Parathyroid adenoma (tissue), 2 donors: Measurements from ENCODE around the gene WDR4.
"Not testable (repeated sequence)": the region's sequence is repeated elsewhere in the genome, so short reads cannot be mapped to it uniquely, and the experiment has no call there.

Source experiments
- H2AFZ ChIP-seq: fragments of 300-600 bp; sonication (generic); one replicate; pipeline ENCODE4 v1.7.0; 2017; ENCODE audit warnings: antibody characterized with exemption, mild to moderate bottlenecking
- H3K27ac ChIP-seq: fragments of 300-600 bp; sonication (generic); one replicate; pipeline ENCODE4 v1.7.0; 2017
- H3K27me3 ChIP-seq: fragments of 300-600 bp; sonication (generic); one replicate; pipeline ENCODE4 v1.7.0; 2017; ENCODE audit warnings: low read length; ENCODE audit not compliant: control insufficient read depth, insufficient read depth
- H3K36me3 ChIP-seq: fragments of 300-600 bp; sonication (generic); one replicate; pipeline ENCODE4 v1.7.0; 2017; ENCODE audit warnings: low read length; ENCODE audit not compliant: control insufficient read depth, insufficient read depth
- H3K4me1 ChIP-seq: fragments of 300-600 bp; sonication (generic); one replicate; pipeline ENCODE4 v1.7.0; 2017; ENCODE audit warnings: control low read depth
- H3K4me2 ChIP-seq: fragments of 300-600 bp; sonication (generic); one replicate; pipeline ENCODE4 v1.7.0; 2017; ENCODE audit warnings: low read length
- H3K4me3 ChIP-seq: fragments of 300-600 bp; sonication (generic); one replicate; pipeline ENCODE4 v1.7.0; 2017; ENCODE audit warnings: low read depth, low read length
- H3K79me2 ChIP-seq: fragments of 300-600 bp; sonication (generic); one replicate; pipeline ENCODE4 v1.7.0; 2017; ENCODE audit warnings: control low read depth
- H3K9ac ChIP-seq: fragments of 300-600 bp; sonication (generic); one replicate; pipeline ENCODE4 v1.7.0; 2017; ENCODE audit warnings: mild to moderate bottlenecking
- H3K9me3 ChIP-seq: fragments of 300-600 bp; sonication (generic); one replicate; pipeline ENCODE4 v1.7.0; 2017; ENCODE audit warnings: low read length; ENCODE audit not compliant: control insufficient read depth
- CTCF ChIP-seq: fragments of 300-600 bp; sonication (generic); IDR thresholded peaks from one replicate; pipeline ENCODE4 v1.7.0; 2017; ENCODE audit warnings: antibody characterized with exemption, mild to moderate bottlenecking
- donor health status: primary hyperparathyroidism.

Gene WDR4

GRCh38 chr21:42878678-42878992 lies 704 bp downstream of the WDR4 start:
- H3K79me2 ChIP-seq, result no peaks in the 10 kb centered on the region
- no peak overlapping the region for H3K9ac ChIP-seq
- H3K4me1 ChIP-seq, result no peaks in the 10 kb centered on the region
- no peaks in the 10 kb centered on the region for H3K27me3 ChIP-seq
- H3K4me2 ChIP-seq, result peak overlapping the region; percentile 72
- peak overlapping the region; percentile 94 for H2AFZ ChIP-seq
- H3K36me3 ChIP-seq, result no peaks in the 10 kb centered on the region
- no peak for TF ChIP-seq CTCF
- no peaks in the 10 kb centered on the region for H3K9me3 ChIP-seq
- H3K27ac ChIP-seq, result peak overlapping the region; percentile 79
- peak overlapping the region; percentile 83 for H3K4me3 ChIP-seq

GRCh38 chr21:42875811-42876210 lies 3.5 kb downstream of the WDR4 start:
- not testable (repeated sequence) for H3K36me3 ChIP-seq, H3K9me3 ChIP-seq, H3K27me3 ChIP-seq, H3K4me3 ChIP-seq, H3K79me2 ChIP-seq, H3K4me2 ChIP-seq, H3K9ac ChIP-seq, H3K4me1 ChIP-seq, H2AFZ ChIP-seq, H3K27ac ChIP-seq

- Histone ChIP-seq H3K36me3 (no peaks in the 10 kb centered on the region), H3K4me2 (no peak overlapping the region), H3K79me2 (no peaks in the 10 kb centered on the region), H3K4me3 (no peak overlapping the region), H3K9me3 (no peaks in the 10 kb centered on the region), H2AFZ (no peak overlapping the region), H3K27me3 (no peaks in the 10 kb centered on the region), H3K27ac (no peak overlapping the region), H3K4me1 (no peaks in the 10 kb centered on the region), H3K9ac (no peak overlapping the region)
- no peak for TF ChIP-seq CTCF
Observed at GRCh38 chr21:42873096-42873495, 6.2 kb downstream of the WDR4 start.

GRCh38 chr21:42868196-42868595 lies 11.1 kb downstream of the WDR4 start:
- H3K79me2 ChIP-seq, result no peaks in the 10 kb centered on the region

GRCh38 chr21:42865776-42866160 lies 13.6 kb downstream of the WDR4 start:
- H3K27me3 ChIP-seq, result no peaks in the 10 kb centered on the region
- H3K27ac ChIP-seq, result no peak overlapping the region
- no peaks in the 10 kb centered on the region for H3K79me2 ChIP-seq
- no peak overlapping the region for H2AFZ ChIP-seq
- H3K4me1 ChIP-seq, result no peaks in the 10 kb centered on the region
- H3K9me3 ChIP-seq, result no peaks in the 10 kb centered on the region
- H3K4me2 ChIP-seq, result no peak overlapping the region
- no peak overlapping the region for H3K4me3 ChIP-seq
- TF ChIP-seq CTCF, result no peak
- H3K36me3 ChIP-seq, result no peaks in the 10 kb centered on the region
- no peak overlapping the region for H3K9ac ChIP-seq

More at GRCh38 chr21:42868196-42868595, 11.1 kb downstream of the WDR4 start:
- no peak overlapping the region for H2AFZ ChIP-seq
- no peaks in the 10 kb centered on the region for H3K9me3 ChIP-seq
- no peaks in the 10 kb centered on the region for H3K36me3 ChIP-seq
- no peak overlapping the region for H3K9ac ChIP-seq
- H3K4me2 ChIP-seq, result no peak overlapping the region
- no peaks in the 10 kb centered on the region for H3K4me1 ChIP-seq
- H3K4me3 ChIP-seq, result no peak overlapping the region
- TF ChIP-seq CTCF, result no peak
- no peak overlapping the region for H3K27ac ChIP-seq
- no peaks in the 10 kb centered on the region for H3K27me3 ChIP-seq
